Hematopoietic multipotent progenitor cell treated with erythropoietin and hydrocortisone succinate and interleukin-3 and kit ligand, for 15 days (in vitro differentiated cells): ENCODE measurements around the gene GPR33.
"Not testable (repeated sequence)": the region's sequence is repeated elsewhere in the genome, so short reads cannot be mapped to it uniquely, and the experiment has no call there.

Experiments
- DNase-seq: peaks from one replicate; pipeline ENCODE4 v3.0.0-alpha.2; 2015; ENCODE audit warnings: low spot score

GPR33 gene, protein sequence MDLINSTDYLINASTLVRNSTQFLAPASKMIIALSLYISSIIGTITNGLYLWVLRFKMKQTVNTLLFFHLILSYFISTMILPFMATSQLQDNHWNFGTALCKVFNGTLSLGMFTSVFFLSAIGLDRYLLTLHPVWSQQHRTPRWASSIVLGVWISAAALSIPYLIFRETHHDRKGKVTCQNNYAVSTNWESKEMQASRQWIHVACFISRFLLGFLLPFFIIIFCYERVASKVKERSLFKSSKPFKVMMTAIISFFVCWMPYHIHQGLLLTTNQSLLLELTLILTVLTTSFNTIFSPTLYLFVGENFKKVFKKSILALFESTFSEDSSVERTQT

DNA sequence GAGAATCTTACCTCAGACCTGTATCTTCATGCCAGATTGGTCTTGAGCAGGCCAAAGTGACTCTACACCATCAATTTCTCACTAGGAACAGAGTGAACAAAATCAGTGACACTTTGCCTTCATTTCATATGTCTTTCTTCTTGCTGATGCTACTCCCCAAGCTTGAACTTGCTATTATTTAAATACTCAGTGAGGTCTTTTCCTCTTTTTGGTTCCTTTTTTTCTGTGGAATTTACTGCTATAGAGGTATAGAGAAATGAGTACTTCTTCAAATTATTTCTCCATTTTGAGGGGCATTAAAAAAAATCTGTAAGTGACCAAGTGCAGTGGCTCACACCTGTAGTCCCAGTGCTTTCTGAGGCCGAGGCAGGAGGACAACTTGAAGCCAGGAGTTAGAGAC, at the start of gene GPR33:
Gene GPR33 (minus strand): TSS at position 154 of the 400 bp plus-strand sequence. CDS start 4,074 bp downstream, outside the sequence.
- no peak for DNase-seq

DNA sequence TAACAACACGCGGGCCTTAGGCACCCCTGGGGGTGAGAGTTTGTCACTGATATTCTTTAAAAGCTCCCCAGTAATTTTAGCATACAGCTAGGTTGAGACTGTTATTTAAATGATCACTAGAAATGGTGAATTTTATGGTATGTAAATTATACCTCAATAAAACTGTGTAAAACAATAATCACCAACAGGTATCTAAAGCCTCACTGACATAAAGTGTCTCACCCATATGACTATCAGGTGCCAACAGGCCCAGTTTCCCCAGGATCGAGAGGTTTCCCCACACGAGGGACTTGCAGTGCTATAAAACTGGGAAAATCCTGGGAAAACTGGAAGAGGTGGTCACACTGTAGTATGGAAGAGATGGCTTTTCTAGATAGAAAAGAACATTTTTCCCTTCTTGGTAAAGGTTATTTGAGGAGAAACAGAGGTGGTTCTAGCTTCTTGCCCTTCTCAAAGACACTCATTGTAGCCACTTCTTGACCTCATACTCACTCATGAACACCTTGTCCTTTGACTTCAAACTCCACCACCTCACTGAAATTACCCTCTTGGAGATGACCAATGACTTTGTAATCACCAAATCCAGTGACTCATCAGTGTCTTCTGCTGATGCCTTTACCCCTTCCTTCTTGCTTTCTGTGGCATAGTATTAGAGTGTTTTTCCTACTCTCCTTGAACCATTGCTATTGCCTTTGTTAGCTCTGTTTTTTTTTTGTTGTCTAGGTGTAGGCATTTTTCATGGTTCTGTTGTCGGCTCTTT, 48.5 kb upstream of the GPR33 start:
- no peak for DNase-seq

DNA sequence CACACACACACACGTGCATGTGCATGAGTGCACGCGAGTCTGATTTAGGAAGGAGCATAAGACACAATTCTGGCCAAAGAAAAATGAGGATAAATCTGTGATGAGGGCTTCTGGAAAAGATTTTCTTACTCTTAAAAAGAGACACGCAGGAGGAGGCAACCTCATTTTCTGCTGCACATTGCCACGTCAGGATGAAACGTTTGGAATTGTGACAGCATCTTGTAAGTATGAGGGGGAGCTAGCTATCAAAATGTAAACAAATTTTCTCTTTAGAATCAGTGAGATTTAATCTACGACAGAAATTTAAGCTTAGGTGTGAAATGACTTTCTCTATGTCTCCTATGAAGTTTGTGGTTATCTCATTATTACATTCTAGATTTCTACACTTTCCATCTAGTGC, 42.3 kb upstream of the GPR33 start:
- DNase-seq: no peak

DNA sequence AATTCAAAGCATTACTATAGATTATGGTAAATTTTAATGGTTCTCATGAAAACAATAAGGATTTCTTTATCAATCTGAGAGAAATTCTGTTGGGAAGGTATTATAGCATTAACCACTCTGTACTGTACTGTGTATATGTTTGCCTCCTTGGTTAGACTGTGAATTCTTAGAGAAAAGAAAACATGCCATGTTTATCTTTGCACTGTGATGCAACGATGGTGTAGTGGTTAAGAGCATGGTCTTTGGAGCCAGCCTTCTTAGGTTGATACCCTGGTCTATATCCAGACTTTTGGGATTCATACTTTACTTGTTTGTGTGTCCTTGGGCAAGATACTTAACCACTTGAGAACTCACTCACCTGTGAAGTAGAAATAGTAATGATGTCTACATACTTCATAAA, 41.2 kb upstream of the GPR33 start:
- no peak for DNase-seq

DNA sequence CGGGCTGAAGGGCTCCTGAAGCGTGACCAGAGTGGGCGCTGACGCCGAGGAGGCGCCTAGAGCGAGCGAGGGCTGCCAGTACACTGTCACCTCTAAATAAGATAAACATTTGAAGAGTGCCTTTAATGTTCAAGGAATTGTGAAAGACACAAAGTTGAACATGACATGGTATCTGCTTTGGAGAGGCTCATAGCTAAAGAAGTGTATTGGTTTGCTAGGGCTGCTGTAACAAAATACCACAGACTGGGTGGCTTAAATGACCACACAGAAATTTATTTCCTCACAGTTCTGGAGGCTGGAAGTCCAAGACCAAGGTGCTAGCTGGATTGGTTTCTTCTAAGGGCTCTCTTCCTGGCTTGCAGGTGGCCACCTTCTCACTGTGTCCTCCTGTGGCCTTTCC, 39.7 kb upstream of the GPR33 start:
- DNase-seq: no peak

DNA sequence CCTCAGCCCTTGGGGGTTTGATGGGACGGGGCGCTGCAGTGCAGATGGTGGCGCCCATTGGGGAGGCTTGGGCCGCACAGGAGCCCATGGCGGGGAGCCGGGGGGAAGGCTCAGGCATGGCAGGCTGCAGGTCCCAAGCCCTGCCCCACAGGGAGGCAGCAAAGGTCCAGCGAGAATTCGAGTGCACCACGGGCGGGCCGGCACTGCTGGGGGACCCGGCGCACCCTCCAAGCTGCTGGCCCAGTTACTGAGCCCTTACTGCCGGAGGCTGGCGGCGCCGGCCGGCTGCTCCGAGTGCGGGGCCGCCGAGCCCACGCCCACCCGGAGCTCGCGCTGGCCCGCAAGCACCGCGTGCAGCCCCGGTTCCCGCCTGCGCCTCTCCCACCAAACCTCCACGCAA, 39.2 kb upstream of the GPR33 start:
- DNase-seq: no peak

DNA sequence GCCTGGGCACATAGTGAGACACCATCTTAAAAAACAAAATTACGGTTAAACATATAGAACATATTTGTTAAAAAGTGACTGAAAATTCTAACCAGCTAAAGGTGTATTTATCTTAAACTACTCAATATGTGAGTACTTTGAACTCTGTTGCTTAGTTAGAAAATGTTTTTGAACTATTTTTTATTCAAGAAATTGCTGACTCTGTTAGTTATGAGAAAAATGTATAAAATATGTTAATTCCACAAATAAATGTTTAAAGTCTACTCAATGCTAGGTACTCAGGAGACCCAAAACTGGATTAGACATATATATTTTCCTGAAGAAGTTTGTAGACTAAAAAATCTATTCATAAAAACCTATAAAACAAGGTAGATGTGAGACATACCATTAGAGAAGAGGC, 23.0 kb upstream of the GPR33 start:
- DNase-seq: no peak

DNA sequence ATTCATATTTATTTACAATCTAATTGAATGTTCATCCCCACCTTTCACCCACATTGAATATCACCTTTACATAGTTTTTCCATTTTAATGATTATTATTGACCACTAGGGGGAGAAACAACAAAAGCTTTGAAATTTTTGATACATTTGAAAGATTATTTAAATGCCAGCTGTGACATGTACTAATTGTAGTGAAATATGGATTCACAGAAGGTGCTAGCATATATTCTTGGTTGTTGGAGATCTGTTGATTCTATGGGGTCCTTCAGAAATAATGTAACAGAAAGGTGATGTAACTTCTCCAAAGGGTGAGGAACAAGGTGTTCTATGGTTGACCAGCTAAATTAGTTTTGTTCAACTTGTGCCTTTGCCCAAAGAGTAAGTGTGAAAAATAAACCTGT, 22.4 kb upstream of the GPR33 start:
- DNase-seq: peak; percentile 47

DNA sequence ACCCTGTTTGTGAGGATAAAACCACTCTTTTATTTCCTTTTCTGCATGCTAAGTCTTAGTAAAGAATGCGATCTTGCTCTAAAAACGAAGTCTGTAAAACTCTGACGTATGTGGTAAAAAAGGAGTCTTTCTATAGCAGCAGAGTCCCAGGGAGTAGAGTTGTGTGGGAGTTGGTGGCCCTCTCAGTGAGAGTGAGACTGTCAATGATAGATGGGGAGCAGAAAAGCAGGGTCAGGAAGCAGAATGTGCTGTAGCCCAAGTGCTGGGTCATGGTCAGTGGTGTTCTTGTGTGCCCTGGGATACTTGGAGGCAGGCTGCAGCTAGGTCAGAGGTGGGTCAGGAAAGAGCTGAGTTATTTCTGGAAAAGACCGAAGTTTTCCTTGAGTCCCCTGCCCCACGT, 20.3 kb upstream of the GPR33 start:
- DNase-seq: no peak

DNA sequence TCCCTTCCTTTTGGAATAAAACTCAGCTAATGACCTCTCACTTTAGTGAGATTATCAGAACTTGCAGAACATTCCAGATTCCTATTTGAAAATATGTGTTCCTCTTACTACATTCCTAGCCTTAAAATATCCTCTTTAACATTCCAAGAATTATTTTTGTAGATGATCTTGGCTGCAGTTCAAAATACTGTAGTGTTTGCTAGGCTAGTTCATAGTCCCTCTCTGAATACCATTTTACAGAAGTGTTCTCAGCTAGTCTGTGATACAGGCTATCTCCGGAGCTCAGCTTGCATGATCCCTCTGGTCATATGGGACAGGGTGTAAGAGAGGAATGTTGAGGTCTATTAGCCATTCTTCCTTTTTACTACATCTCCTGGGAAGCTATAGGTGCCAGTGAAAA, 17.6 kb upstream of the GPR33 start:
- no peak for DNase-seq

DNA sequence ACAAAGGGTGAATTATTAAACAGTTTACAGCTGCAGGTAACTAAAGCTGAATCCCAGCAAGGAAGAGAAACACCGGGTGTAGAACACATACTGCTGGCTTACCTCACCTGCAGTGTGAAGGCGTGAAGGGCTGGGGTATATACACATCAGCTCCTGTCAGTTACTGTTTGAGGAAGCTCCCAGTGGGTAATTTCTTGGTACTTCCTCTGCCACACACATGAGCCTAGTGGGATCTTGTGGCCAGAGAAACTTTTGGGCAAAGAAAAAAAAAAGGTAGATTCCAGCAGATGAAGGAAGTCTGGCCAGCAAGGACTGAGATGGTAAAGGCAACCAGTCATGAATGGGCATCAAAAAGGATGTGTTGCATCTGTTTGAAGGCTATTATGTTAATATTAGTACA, 14.0 kb upstream of the GPR33 start:
- DNase-seq: no peak

DNA sequence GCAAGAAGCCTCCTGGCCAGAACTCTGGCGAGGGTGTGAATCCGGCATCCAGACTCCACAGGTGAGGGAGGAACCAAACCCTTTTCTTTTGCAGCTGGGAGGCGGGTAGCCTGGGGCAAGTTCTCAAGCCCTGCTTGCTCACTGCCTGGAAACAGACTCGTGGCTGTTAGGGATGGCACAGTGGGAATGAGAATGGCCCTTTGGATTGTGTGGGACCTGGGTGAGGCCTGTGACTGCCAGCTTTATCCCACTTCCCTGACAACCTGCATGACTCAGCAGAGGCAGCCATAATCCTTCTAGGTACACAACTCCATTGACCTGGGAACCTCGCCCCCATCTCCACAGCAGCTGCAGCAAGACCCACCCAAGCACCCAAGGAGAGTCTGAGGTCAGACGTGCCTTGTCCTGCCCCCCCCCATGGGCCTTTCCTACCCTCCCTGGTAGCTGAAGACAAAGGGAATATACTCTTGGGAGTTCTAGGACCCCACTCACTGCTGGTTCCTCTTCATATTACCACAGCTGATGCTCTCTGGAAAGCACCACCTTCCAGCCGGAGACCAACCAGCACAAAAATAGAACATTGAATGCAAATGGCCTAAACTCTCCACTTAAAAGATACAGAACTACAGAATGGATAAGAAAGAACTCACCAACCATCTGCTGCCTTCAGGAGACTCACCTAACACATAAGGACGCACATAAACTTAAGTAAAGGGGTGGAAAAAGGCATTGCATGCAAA, 5.1 kb upstream of the GPR33 start:
- no peak for DNase-seq

DNA sequence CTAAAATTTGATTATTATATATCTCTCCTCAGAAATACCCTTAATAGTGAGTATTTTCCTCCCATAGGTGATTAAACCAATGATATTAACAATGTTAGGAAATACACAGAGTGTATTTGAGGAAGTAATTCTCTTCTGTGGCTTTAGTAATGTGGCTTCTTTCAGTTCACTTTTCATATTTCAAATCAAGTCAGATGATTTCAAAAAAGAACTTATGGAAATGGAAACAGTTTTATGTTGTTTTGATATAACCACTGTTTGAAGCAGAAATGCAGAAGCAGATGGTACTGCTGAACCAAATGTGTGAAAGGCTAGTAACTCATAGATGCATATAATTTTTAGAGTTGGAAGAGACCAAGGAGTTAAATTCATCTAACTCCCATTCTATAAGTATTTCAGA, 1.9 kb upstream of the GPR33 start:
- no peak for DNase-seq

DNA sequence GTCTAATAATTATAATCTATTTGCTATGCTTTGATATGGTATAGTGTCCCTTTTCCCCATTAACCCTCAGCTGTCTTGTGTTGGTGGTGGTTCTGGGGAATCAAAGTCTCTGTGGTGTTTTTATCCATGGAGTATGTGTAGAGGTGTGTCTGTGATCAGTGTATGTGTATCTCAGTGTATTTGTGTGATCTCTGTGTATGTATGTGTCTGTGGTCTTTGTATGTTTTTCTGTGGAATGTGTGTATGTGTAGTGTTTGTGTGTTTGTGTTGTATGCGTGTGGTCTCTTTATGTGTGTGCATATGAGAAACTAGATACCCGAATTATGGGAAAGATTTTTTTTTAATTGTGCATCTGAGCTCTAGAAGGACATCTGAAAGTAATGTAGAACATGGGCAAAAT, 1.1 kb downstream of the GPR33 start:
- no peak for DNase-seq

DNA sequence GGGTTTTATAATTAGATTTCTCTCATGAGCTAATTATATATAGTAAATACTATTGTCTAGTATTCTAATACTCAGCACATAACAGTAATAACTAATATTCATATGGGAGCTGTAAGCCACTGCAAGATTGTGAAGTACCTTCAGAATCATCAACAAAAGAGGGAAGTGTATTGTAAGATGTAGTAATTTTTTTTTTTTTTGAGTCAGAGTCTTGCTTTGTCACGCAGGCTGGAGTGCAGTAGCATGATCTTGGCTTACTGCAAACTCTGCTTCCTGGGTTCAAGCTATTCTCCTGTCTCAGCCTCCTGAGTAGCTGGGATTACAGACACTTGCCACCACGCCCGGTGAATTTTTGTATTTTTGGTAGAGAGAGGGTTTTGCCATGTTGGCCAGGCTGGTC, 3.1 kb downstream of the GPR33 start:
- DNase-seq: no peak

DNA sequence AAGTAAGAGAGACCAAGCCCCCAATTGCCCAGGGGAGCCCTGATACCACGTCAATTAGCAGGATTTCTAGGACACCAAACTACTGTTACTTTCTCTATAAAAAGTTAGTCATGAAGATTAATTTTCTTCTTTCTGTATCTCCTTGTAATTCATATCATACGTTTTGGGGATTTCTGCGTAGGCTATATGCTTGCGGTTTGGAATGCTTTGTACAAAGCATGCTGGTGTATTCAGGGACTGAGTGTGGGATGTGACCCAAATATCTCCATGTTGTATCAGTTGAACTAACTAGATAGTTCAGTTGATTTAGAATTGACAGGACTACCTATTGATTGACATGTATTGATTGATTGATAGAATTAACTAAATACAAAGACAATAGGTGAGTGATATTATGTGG, 7.7 kb downstream of the GPR33 start:
- no peak for DNase-seq

DNA sequence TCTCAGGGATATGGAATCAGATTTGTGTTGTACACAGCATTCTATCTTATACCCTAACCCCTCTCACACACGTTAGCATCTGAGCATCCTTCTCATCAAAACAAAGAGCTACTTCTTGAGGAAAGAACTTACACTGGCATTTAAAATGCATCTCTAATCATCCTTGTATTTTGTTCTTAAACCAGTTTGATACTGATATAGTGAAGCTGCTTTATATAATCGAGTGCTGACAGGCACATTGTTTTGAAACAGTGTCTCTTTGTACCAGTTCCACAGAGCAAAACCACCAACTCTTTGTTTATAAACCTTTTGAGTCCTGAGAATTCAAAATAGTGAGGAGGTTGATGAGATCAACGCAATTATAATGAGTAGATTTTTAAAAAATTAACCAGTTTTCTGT, 8.8 kb downstream of the GPR33 start:
- no peak for DNase-seq

DNA sequence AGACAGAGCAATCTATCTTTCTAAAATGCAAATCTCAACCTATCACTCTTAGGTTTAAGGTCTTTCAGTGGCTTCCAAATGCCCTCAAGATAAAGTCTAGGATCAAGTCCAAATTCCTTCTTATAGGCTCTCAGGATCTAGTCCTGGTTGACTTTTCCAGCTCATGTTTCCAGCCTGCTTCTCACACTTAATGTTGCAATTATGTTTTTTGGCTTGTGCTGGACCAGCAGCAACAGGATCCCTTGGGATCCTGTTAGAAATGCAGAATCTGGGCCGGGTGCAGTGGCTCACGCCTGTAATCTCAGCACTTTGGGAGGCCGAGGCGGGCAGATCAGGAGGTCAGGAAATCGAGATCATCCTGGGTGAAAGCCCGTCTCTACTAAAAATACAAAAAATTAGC, 10.6 kb downstream of the GPR33 start:
- no peak for DNase-seq

DNA sequence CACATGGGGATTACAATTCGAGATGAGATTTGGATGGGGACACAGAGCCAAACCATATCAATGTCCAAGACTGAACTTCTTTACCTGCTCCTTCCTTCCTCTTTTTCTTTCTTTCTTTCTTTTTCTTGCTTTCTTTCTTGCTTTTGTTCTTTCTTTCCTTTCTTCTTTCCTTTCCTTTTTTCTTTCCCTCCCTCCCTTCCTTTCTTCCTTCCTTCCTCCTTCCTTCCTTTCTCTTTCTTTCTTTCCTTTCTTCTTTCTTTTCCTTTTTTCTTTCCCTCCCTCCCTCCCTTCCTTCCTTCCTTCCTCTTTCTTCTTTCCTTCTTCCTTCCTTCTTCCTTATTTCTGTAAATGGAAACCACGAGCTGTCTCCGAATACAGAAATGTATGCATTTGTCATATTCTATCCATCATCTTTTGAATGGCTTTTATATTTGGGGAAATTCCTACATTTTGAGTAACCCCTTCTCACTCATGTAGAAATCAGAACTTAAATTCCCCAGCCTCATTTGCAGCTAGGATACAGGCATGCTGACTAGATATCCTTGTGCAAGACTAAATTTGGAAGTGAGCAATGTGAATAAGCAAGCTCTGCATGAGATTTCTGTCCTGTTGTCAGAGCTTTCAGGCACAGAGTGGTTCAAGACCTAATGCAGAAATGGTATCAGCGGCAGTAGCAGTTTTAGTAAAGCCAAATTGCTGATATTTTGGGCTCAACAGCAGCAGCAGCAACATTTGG, 11.5 kb downstream of the GPR33 start:
- no peak for DNase-seq

DNA sequence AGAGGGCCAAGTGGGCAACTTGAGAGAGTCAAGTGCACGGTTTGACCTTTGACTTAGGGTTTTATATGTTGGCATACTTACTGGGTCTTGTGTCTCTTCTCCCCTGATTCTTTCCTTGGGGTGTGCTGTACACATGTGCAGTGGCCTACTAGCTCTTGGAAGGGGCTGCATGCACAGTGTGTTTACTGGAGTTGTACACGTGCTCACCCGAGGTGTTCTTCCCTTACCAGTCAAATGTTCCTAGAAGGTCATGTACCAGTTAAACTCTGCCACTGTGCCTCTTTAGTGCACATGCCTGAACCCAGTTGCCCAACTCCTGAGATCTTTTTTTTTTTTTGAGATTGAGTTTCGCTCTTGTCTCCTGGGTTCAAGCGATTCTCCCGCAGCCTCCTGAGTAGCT, 21.3 kb downstream of the GPR33 start:
- DNase-seq: no peak

DNA sequence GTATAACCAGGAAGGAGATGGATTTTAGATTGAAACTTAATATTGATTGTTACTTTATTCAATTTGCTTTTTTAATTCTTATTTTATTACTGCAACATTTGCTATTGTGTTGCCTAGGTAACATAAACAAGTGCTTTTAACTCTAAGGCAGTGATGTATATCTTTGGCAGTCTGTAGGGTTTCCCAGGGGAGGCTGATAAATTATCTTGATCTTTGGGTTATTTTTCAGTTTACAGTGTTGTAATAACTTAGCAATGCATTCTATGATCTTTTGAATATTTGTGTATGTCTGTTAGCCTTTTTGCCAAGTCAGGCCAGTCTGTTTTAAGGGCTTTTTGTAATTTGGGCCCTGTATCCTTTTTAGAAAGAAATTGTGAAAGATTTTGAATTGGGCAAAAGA, 22.7 kb downstream of the GPR33 start:
- DNase-seq: no peak

DNA sequence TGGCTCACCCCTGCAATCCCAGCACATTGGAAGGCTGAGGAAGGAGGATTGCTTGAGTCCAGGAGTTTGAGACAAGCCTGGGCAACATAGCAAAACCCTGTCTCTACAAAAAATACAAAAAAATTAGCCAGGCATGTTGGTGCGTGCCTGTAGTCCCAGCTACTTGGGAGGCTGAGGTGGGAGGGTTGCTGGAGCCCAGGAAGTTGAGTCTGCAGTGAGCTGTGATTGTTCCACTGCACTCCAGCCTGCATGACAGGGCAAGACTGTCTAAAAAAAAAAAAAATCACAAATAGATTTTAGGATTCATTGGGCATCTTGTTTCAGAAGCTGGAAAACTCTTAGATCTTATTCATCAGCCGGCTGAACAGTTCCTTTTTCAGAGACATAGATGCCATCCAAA, 25.4 kb downstream of the GPR33 start:
- not testable (repeated sequence) for DNase-seq
